WTC11 (cell line): ENCODE measurements around the gene NBEA.

Source experiments
- AFF4 ChIP-seq: sonication (generic); formaldehyde crosslinking; IDR thresholded peaks from 2 replicates; pipeline ENCODE4 v1.8.1; 2023; ENCODE audit warnings: mild to moderate bottlenecking, missing genetic modification reagents, borderline replicate concordance
- ATF3 ChIP-seq: sonication (generic); formaldehyde crosslinking; conservative IDR thresholded peaks from 2 replicates; pipeline ENCODE4 v1.8.1; 2022; ENCODE audit warnings: mild to moderate bottlenecking, missing genetic modification reagents
- CREB1 ChIP-seq: sonication (generic); formaldehyde crosslinking; IDR thresholded peaks from 2 replicates; pipeline ENCODE4 v1.8.0; 2023; ENCODE audit warnings: mild to moderate bottlenecking, missing genetic modification reagents
- CTCF ChIP-seq: fragments of 200-600 bp; IDR thresholded peaks from 2 replicates; pipeline ENCODE4 v1.8.0; 2022; ENCODE audit warnings: antibody characterized with exemption
- FOXK1 ChIP-seq: sonication (generic); formaldehyde crosslinking; IDR thresholded peaks from 2 replicates; pipeline ENCODE4 v1.8.0; 2022; ENCODE audit warnings: mild to moderate bottlenecking, moderate library complexity, missing genetic modification reagents
- HMGXB4 ChIP-seq: sonication (generic); formaldehyde crosslinking; IDR thresholded peaks from 2 replicates; pipeline ENCODE4 v1.8.1; 2023; ENCODE audit warnings: mild to moderate bottlenecking, moderate library complexity, missing genetic modification reagents
- JUN ChIP-seq: sonication (generic); formaldehyde crosslinking; IDR thresholded peaks from 2 replicates; pipeline ENCODE4 v1.8.0; 2023; ENCODE audit warnings: mild to moderate bottlenecking, missing genetic modification reagents
- MXD4 ChIP-seq: fragments of 250-450 bp; sonication (Bioruptor Pico); IDR thresholded peaks from 2 replicates; pipeline ENCODE4 v1.8.0; 2021; ENCODE audit warnings: mild to moderate bottlenecking, moderate library complexity, borderline replicate concordance
- NR2C2 ChIP-seq: sonication (generic); formaldehyde crosslinking; IDR thresholded peaks from 2 replicates; pipeline ENCODE4 v1.8.0; 2022; ENCODE audit warnings: mild to moderate bottlenecking, missing genetic modification reagents
- RELA ChIP-seq: sonication (generic); formaldehyde crosslinking; IDR thresholded peaks from 2 replicates; pipeline ENCODE4 v1.8.1; 2022; ENCODE audit warnings: missing genetic modification reagents, mild to moderate bottlenecking, borderline replicate concordance
- TEAD4 ChIP-seq: sonication (generic); formaldehyde crosslinking; IDR thresholded peaks from 2 replicates; pipeline ENCODE4 v1.8.0; 2022; ENCODE audit warnings: mild to moderate bottlenecking, missing genetic modification reagents
- ZBTB43 ChIP-seq: sonication (generic); formaldehyde crosslinking; IDR thresholded peaks from 2 replicates; pipeline ENCODE4 v1.8.1; 2023; ENCODE audit warnings: mild to moderate bottlenecking, missing genetic modification reagents
- ZNF121 ChIP-seq: sonication (generic); formaldehyde crosslinking; IDR thresholded peaks from 2 replicates; pipeline ENCODE4 v1.8.0; 2023; ENCODE audit warnings: missing genetic modification reagents
- ZNF263 ChIP-seq: sonication (generic); formaldehyde crosslinking; IDR thresholded peaks from 2 replicates; pipeline ENCODE4 v1.8.1; 2022; ENCODE audit warnings: low read depth, mild to moderate bottlenecking, moderate library complexity, missing genetic modification reagents

- TF ChIP-seq ATF3 (CRISPR knock-in tag) (no peak), ZNF263 (CRISPR knock-in tag) (no peak), AFF4 (CRISPR knock-in tag) (no peak), CTCF (no peak), TEAD4 (no peak), ZBTB43 (CRISPR knock-in tag) (no peak), MXD4 (CRISPR knock-in tag) (no peak), RELA (no peak), HMGXB4 (CRISPR knock-in tag) (no peak), ZNF121 (CRISPR knock-in tag) (no peak), CREB1 (no peak), FOXK1 (CRISPR knock-in tag) (no peak), JUN (CRISPR knock-in tag) (no peak), NR2C2 (no peak)
These were observed 582.1 kb downstream of the NBEA start for GRCh38 chr13:35524171-35524570.
